ENCODE measurements around the gene TGFB1. TPM values are rescaled to one million over a fixed set of nuclear protein-coding genes. Genes with fewer than 3 reads are reported as not detected.

The TGFB1 gene
- total RNA-seq, 1 donor from 2014 or later: 193 TPM

DNA sequence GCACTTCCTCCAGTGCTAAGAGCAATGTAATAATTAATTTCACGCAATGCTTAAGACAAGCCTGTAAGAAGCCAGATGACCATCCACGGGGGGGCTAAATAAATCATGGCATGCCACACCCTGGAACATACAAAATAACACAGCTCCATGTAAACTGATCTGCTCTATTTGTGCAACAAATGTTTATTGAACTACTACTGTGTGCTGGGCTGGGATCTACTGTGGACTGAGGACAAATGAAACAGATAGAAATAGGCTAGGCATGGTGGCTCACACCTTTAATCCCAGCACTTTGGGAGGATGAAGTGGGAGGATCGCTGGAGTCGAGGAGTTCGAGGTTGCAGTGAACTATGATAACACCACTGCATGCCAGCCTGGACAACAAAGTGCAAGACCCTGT lies 21.3 kb downstream of the TGFB1 start:
- DNase-seq (ENCODE audit: low spot score): no peak
- H3K4me3 Mint-ChIP-seq (ENCODE audit: unreplicated experiment): peak overlapping the region; percentile 68
- peaks cover 35% of the 10 kb centered on the region for H3K4me1 Mint-ChIP-seq (ENCODE audit: unreplicated experiment)
- peak overlapping the region; percentile 59 for H3K27ac Mint-ChIP-seq (ENCODE audit: unreplicated experiment)
- peaks cover 15% of the 10 kb centered on the region for H3K27me3 Mint-ChIP-seq (ENCODE audit: unreplicated experiment)
- peaks cover 48% of the 10 kb centered on the region for H3K36me3 Mint-ChIP-seq (ENCODE audit: low read depth, unreplicated experiment)
- TF ChIP-seq CTCF (IDR thresholded peaks at IDR 0.05; ENCODE audit: unreplicated experiment): no peak
- H3K9me3 Mint-ChIP-seq (ENCODE audit: unreplicated experiment): no peaks in the 10 kb centered on the region

- H3K4me1 Mint-ChIP-seq (ENCODE audit: unreplicated experiment): peaks cover 38% of the 10 kb centered on the region
Observed at GRCh38 chr19:41332000-41332399, 21.7 kb downstream of the TGFB1 start.

DNA sequence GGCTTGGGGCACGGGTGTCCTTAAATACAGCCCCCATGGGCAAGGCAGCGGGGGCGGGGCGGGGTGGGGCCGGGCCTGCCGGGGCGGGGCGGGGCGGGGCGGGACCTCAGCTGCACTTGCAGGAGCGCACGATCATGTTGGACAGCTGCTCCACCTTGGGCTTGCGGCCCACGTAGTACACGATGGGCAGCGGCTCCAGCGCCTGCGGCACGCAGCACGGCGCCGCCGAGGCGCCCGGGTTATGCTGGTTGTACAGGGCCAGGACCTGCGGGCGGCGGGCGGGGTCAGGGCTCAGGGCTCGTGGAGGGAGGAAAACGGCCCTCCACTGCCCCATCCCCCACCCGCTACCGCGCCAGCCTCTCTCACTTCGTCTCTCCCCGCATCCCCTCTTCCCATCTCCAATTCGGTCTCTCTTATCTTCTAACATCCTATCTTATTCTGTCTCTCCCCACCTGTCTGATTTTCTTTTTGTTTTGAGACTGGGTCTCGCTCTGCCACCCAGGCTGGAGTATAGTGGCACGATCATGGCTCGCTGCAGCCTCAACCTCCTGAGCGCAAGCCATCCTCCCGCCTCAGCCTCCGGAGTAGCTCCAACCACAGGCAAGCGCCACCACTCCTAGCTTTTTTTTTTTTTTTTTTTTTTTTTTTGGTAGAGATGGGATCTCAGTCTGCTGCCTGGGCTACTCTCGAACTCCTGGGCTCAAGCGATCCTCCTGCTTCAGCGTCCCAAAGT lies 22.6 kb downstream of the TGFB1 start:
- H3K36me3 Mint-ChIP-seq (ENCODE audit: low read depth, unreplicated experiment): peaks cover 56% of the 10 kb centered on the region
- H3K27ac Mint-ChIP-seq (ENCODE audit: unreplicated experiment): no peak overlapping the region
- no peak for TF ChIP-seq CTCF (IDR thresholded peaks at IDR 0.05; ENCODE audit: unreplicated experiment)
- DNase-seq (ENCODE audit: low spot score): no peak
- peak overlapping the region; percentile 73 for H3K4me3 Mint-ChIP-seq (ENCODE audit: unreplicated experiment)
- H3K4me1 Mint-ChIP-seq (ENCODE audit: unreplicated experiment): peaks cover 47% of the 10 kb centered on the region
- no peaks in the 10 kb centered on the region for H3K9me3 Mint-ChIP-seq (ENCODE audit: unreplicated experiment)
- H3K27me3 Mint-ChIP-seq (ENCODE audit: unreplicated experiment): peaks cover 25% of the 10 kb centered on the region

More at GRCh38 chr19:41332000-41332399, 21.7 kb downstream of the TGFB1 start:
- H3K36me3 Mint-ChIP-seq (ENCODE audit: low read depth, unreplicated experiment): peaks cover 48% of the 10 kb centered on the region
- H3K27me3 Mint-ChIP-seq (ENCODE audit: unreplicated experiment): peaks cover 17% of the 10 kb centered on the region
- H3K9me3 Mint-ChIP-seq (ENCODE audit: unreplicated experiment): no peaks in the 10 kb centered on the region
- DNase-seq (ENCODE audit: low spot score): no peak
- no peak overlapping the region for H3K4me3 Mint-ChIP-seq (ENCODE audit: unreplicated experiment)
- H3K27ac Mint-ChIP-seq (ENCODE audit: unreplicated experiment): no peak overlapping the region
- TF ChIP-seq CTCF (IDR thresholded peaks at IDR 0.05; ENCODE audit: unreplicated experiment): no peak

GRCh38 chr19:41330481-41330880 lies 23.2 kb downstream of the TGFB1 start:
- Mint-ChIP-seq H3K36me3 (ENCODE audit: low read depth, unreplicated experiment) (peaks cover 57% of the 10 kb centered on the region), H3K4me1 (ENCODE audit: unreplicated experiment) (peaks cover 49% of the 10 kb centered on the region), H3K4me3 (ENCODE audit: unreplicated experiment) (peak overlapping the region; percentile 24), H3K9me3 (ENCODE audit: unreplicated experiment) (no peaks in the 10 kb centered on the region), H3K27ac (ENCODE audit: unreplicated experiment) (peak overlapping the region; percentile 51), H3K27me3 (ENCODE audit: unreplicated experiment) (peaks cover 26% of the 10 kb centered on the region)
- DNase-seq (ENCODE audit: low spot score): no peak
- no peak for TF ChIP-seq CTCF (IDR thresholded peaks at IDR 0.05; ENCODE audit: unreplicated experiment)

- H3K4me1 Mint-ChIP-seq (ENCODE audit: unreplicated experiment): peaks cover 62% of the 10 kb centered on the region
- peaks cover 52% of the 10 kb centered on the region for H3K36me3 Mint-ChIP-seq (ENCODE audit: low read depth, unreplicated experiment)
- no peaks in the 10 kb centered on the region for H3K9me3 Mint-ChIP-seq (ENCODE audit: unreplicated experiment)
- H3K27me3 Mint-ChIP-seq (ENCODE audit: unreplicated experiment): peaks cover 28% of the 10 kb centered on the region
- TF ChIP-seq CTCF (IDR thresholded peaks at IDR 0.05; ENCODE audit: unreplicated experiment): no peak
- DNase-seq (ENCODE audit: low spot score): no peak
- no peak overlapping the region for H3K4me3 Mint-ChIP-seq (ENCODE audit: unreplicated experiment)
- H3K27ac Mint-ChIP-seq (ENCODE audit: unreplicated experiment): peak overlapping the region; percentile 80
Observed at GRCh38 chr19:41328842-41329225, 24.9 kb downstream of the TGFB1 start.
